ENCODE results near the gene LNP1.

GRCh38 chr3:100492059-100493006 lies 91.0 kb downstream of the LNP1 start, which contains the start of gene TMEM45A:
- no peak for TF ChIP-seq CTCF (IDR thresholded peaks at IDR 0.05; ENCODE audit: insufficient read depth, low read length)
- no peak for TF ChIP-seq GABPA (IDR thresholded peaks at IDR 0.05; ENCODE audit: low read depth)
- no peak for TF ChIP-seq REST (IDR thresholded peaks at IDR 0.05; ENCODE audit: insufficient replicate concordance, low read depth)
- TF ChIP-seq SPI1 (IDR thresholded peaks at IDR 0.05; ENCODE audit: borderline replicate concordance, low read depth), result peak; percentile 55; the same call in 1 of the 2 replicates

Data from HL-60 (cell line).